Endothelial cell (in vitro differentiated cells): Measurements from ENCODE around the gene PTPRN2. TPM values are rescaled to one million over a fixed set of nuclear protein-coding genes. Genes with fewer than 3 reads are reported as not detected.

Experiments
- DNase-seq: peaks from one replicate; pipeline ENCODE4 v3.0.0; 2021; ENCODE audit warnings: low spot score
- H3K27ac Mint-ChIP-seq: one replicate; pipeline ENCODE4 v1.8.0; 2021; ENCODE audit warnings: mixed read lengths, inconsistent platforms; ENCODE audit not compliant: unreplicated experiment
- H3K27me3 Mint-ChIP-seq: one replicate; pipeline ENCODE4 v1.8.0; 2021; ENCODE audit warnings: mild to moderate bottlenecking, moderate library complexity, mixed read lengths, inconsistent platforms; ENCODE audit not compliant: unreplicated experiment
- H3K36me3 Mint-ChIP-seq: one replicate; pipeline ENCODE4 v1.8.0; 2021; ENCODE audit warnings: mild to moderate bottlenecking, low read depth, mixed read lengths, inconsistent platforms; ENCODE audit not compliant: unreplicated experiment
- H3K4me1 Mint-ChIP-seq: one replicate; pipeline ENCODE4 v1.8.0; 2021; ENCODE audit warnings: mild to moderate bottlenecking, mixed read lengths, inconsistent platforms; ENCODE audit not compliant: unreplicated experiment
- H3K4me3 Mint-ChIP-seq: one replicate; pipeline ENCODE4 v1.8.0; 2021; ENCODE audit warnings: mild to moderate bottlenecking, mixed read lengths, inconsistent platforms; ENCODE audit not compliant: unreplicated experiment
- H3K9me3 Mint-ChIP-seq: one replicate; pipeline ENCODE4 v1.8.0; 2021; ENCODE audit warnings: mixed read lengths, inconsistent platforms; ENCODE audit not compliant: unreplicated experiment
- CTCF ChIP-seq: fragments of 200-600 bp; sonication (generic); IDR thresholded peaks from one replicate; pipeline ENCODE4 v1.5.0; 2021; ENCODE audit warnings: antibody characterized with exemption; ENCODE audit not compliant: unreplicated experiment
- total RNA-seq: library from RNA; stranded (reverse); fragmentation: NEBNext Ultra II Directional; extraction: Animal tissue kit (Norgen Biotek cat#: 25700); gene quantifications from one replicate; pipeline ENCODE4 v1.2.1, GENCODE V29; 2021; ENCODE audit not compliant: unreplicated experiment

Gene PTPRN2
- total RNA-seq, 1 donor from 2014 or later, result 0.18 TPM

- Mint-ChIP-seq H3K4me3 (no peak overlapping the region), H3K4me1 (no peaks in the 10 kb centered on the region), H3K27ac (no peak overlapping the region), H3K9me3 (peaks cover 18% of the 10 kb centered on the region), H3K27me3 (no peaks in the 10 kb centered on the region), H3K36me3 (peaks cover 5% of the 10 kb centered on the region)
- DNase-seq, result no peak
- TF ChIP-seq CTCF, result no peak
These were observed 14.3 kb downstream of the PTPRN2 start for GRCh38 chr7:158573310-158573709.

- DNase-seq, result no peak
- no peak for TF ChIP-seq CTCF
- H3K36me3 Mint-ChIP-seq, result peaks cover 5% of the 10 kb centered on the region
- H3K4me3 Mint-ChIP-seq, result no peak overlapping the region
- H3K9me3 Mint-ChIP-seq, result peaks cover 17% of the 10 kb centered on the region
- H3K4me1 Mint-ChIP-seq, result no peaks in the 10 kb centered on the region
- no peaks in the 10 kb centered on the region for H3K27me3 Mint-ChIP-seq
- H3K27ac Mint-ChIP-seq, result no peak overlapping the region
These were observed 15.4 kb downstream of the PTPRN2 start for GRCh38 chr7:158572000-158572828.

GRCh38 chr7:158570449-158571170, 17.0 kb downstream of the PTPRN2 start:
- no peak for DNase-seq
- Mint-ChIP-seq H3K4me3 (no peak overlapping the region), H3K27me3 (no peaks in the 10 kb centered on the region), H3K27ac (no peak overlapping the region), H3K4me1 (no peaks in the 10 kb centered on the region), H3K9me3 (peaks cover 20% of the 10 kb centered on the region), H3K36me3 (peaks cover 5% of the 10 kb centered on the region)
- TF ChIP-seq CTCF, result no peak

- peaks cover 20% of the 10 kb centered on the region for H3K9me3 Mint-ChIP-seq
- H3K27ac Mint-ChIP-seq, result no peak overlapping the region
- H3K36me3 Mint-ChIP-seq, result peaks cover 5% of the 10 kb centered on the region
- H3K4me1 Mint-ChIP-seq, result no peaks in the 10 kb centered on the region
- no peak for TF ChIP-seq CTCF
- no peak for DNase-seq
- no peak overlapping the region for H3K4me3 Mint-ChIP-seq
- H3K27me3 Mint-ChIP-seq, result no peaks in the 10 kb centered on the region
These were observed 17.7 kb downstream of the PTPRN2 start for GRCh38 chr7:158569858-158570323.
